A673 (cell line): ENCODE measurements around the gene OPTC.
"Not testable (repeated sequence)": the region's sequence is repeated elsewhere in the genome, so short reads cannot be mapped to it uniquely, and the experiment has no call there.

ENCODE experiments used
- CTCF ChIP-seq: fragments of 300-800, 200-600 bp; sonication (generic); conservative IDR thresholded peaks from 2 replicates; pipeline ENCODE4 v1.5.1; 2017; ENCODE audit warnings: low read depth, mild to moderate bottlenecking, antibody characterized with exemption, low read length, moderate library complexity, mixed read lengths
- EZH2 ChIP-seq: fragments of 200-600 bp; sonication (generic); IDR thresholded peaks from 2 replicates; pipeline ENCODE4 v1.6.1; 2017; ENCODE audit warnings: borderline replicate concordance, low read depth, mild to moderate bottlenecking, mixed read lengths, antibody characterized with exemption, low read length; ENCODE audit not compliant: poor library complexity, severe bottlenecking

DNA sequence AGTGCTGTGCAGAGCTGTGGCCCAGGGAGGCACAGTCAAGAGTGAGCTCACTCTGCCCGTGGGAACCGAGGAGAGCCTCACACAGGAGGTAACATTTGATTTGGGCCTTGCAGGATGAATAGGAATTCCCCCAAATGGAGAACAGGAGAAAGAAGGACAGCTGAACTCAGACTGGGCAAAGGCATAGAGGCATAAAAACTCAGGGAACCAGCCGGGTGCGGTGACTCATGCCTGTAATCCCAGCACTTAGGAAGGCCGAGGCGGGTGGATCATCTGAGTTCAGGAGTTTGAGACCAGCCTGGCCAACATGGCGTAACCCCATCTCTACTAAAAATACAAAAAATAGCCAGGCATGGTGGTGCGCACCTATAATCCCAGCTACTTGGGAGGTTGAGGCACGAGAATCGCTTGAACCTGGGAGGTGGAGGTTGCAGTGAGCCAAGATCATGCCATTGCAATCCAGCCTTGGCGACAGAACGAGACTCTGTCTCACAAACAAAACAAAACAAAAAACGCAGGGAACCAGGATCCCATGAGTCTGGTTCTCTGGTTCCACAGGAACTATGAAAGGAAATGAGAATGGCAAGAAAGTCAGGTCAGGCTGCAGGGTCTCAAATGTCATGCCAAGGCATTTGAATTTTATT is 26.9 kb upstream of the OPTC start:
- TF ChIP-seq EZH2, CTCF: not testable (repeated sequence)
